Loucy (cell line): ENCODE measurements around the gene CDT1.
A peak's percentile ranks its signal among the peaks of the same experiment; 100 is the strongest.

Source experiments
- H2AFZ ChIP-seq: fragments of 200-600 bp; sonication (generic); 2 replicates; pipeline ENCODE4 v1.6.0; 2016; ENCODE audit warnings: antibody characterized with exemption, mild to moderate bottlenecking, low read length, moderate library complexity
- H3F3A ChIP-seq: fragments of 200-600 bp; 2 replicates; pipeline ENCODE4 v1.6.0; 2016; ENCODE audit warnings: antibody characterized with exemption, low read depth, mild to moderate bottlenecking
- H3K27me3 ChIP-seq: fragments of 200-600 bp; sonication (generic); 2 replicates; pipeline ENCODE4 v1.6.1; 2014; ENCODE audit warnings: low read length, mild to moderate bottlenecking; ENCODE audit not compliant: insufficient read depth, poor library complexity, severe bottlenecking
- H3K36me3 ChIP-seq: fragments of 200-600 bp; sonication (generic); 2 replicates; pipeline ENCODE4 v1.6.1; 2016; ENCODE audit warnings: low read length; ENCODE audit not compliant: insufficient read depth
- H3K4me1 ChIP-seq: fragments of 200-600 bp; sonication (generic); 2 replicates; pipeline ENCODE4 v1.5.1; 2014; ENCODE audit warnings: low read length, mild to moderate bottlenecking; ENCODE audit not compliant: insufficient read depth, poor library complexity, severe bottlenecking
- H3K4me2 ChIP-seq: fragments of 200-600 bp; sonication (generic); 2 replicates; pipeline ENCODE4 v1.6.0; 2014; ENCODE audit warnings: antibody characterized with exemption, low read length, low read depth, mild to moderate bottlenecking; ENCODE audit not compliant: poor library complexity, severe bottlenecking
- H3K4me3 ChIP-seq: fragments of 200-600 bp; sonication (generic); 2 replicates; pipeline ENCODE4 v1.5.1; 2014; ENCODE audit warnings: low read length, mild to moderate bottlenecking, mixed read lengths; ENCODE audit not compliant: poor library complexity, severe bottlenecking
- H3K79me2 ChIP-seq: fragments of 200-600 bp; sonication (generic); 2 replicates; pipeline ENCODE4 v1.6.1; 2014; ENCODE audit warnings: low read length; ENCODE audit not compliant: insufficient read depth
- H3K9ac ChIP-seq: fragments of 200-600 bp; sonication (generic); 2 replicates; pipeline ENCODE4 v1.6.0; 2014; ENCODE audit warnings: mild to moderate bottlenecking, low read depth, low read length, moderate library complexity; ENCODE audit not compliant: poor library complexity, severe bottlenecking
- H3K9me2 ChIP-seq: fragments of 200-600 bp; sonication (generic); replicated peaks from 2 replicates; pipeline ENCODE4 v1.6.1; 2016; ENCODE audit warnings: low read depth, low read length, mixed read lengths
- H3K9me3 ChIP-seq: fragments of 200-600 bp; sonication (generic); 2 replicates; pipeline ENCODE4 v1.6.1; 2014; ENCODE audit warnings: mild to moderate bottlenecking, antibody characterized with exemption, low read length, low read depth; ENCODE audit not compliant: insufficient read depth
- H4K20me1 ChIP-seq: fragments of 200-600 bp; sonication (generic); 2 replicates; pipeline ENCODE4 v1.6.0; 2014; ENCODE audit warnings: antibody characterized with exemption, low read length, mild to moderate bottlenecking; ENCODE audit not compliant: insufficient read depth, poor library complexity, severe bottlenecking
- CTCF ChIP-seq: fragments of 200-600 bp; sonication (generic); conservative IDR thresholded peaks from 2 replicates; pipeline ENCODE4 v1.5.1; 2014; ENCODE audit warnings: mild to moderate bottlenecking, antibody characterized with exemption, low read length
- EZH2phosphoT487 ChIP-seq: fragments of 200-600 bp; IDR thresholded peaks from 2 replicates; pipeline ENCODE4 v1.6.1; 2018; ENCODE audit warnings: antibody characterized with exemption, mild to moderate bottlenecking, moderate library complexity, borderline replicate concordance

Gene CDT1

GRCh38 chr16:88857728-88858339 is 54.2 kb downstream of the CDT1 start:
- H2AFZ ChIP-seq = peak overlapping the region; percentile 80; the same call in 1 of the 2 replicates
- no peaks in the 10 kb centered on the region for H4K20me1 ChIP-seq
- H3K4me2 ChIP-seq = peak overlapping the region; percentile 94
- no peaks in the 10 kb centered on the region for H3K9me3 ChIP-seq
- peak overlapping the region; percentile 92 for H3K4me3 ChIP-seq
- H3K36me3 ChIP-seq = no peaks in the 10 kb centered on the region
- TF ChIP-seq CTCF (peak; percentile 54), EZH2phosphoT487 (no peak)
- peaks cover 14% of the 10 kb centered on the region for H3K4me1 ChIP-seq
- H3K27me3 ChIP-seq = no peaks in the 10 kb centered on the region
- peak overlapping the region; percentile 61 for H3K9ac ChIP-seq
- H3F3A ChIP-seq = no peaks in the 10 kb centered on the region
- H3K9me2 ChIP-seq = no peaks in the 10 kb centered on the region
- H3K79me2 ChIP-seq = no peaks in the 10 kb centered on the region
